NT2/D1 (cell line): Measurements from ENCODE around the gene PEAK1.

ENCODE experiments used
- SUZ12 ChIP-seq: IDR thresholded peaks from 2 replicates; pipeline ENCODE4 v1.6.1; 2011; ENCODE audit not compliant: insufficient read length, insufficient read depth; ENCODE audit errors: extremely low read depth
- YY1 ChIP-seq: IDR thresholded peaks from 2 replicates; pipeline ENCODE4 v1.6.1; 2011; ENCODE audit not compliant: insufficient read length, insufficient read depth
- ZNF274 ChIP-seq: IDR thresholded peaks from 2 replicates; pipeline ENCODE4 v1.6.1; 2011; ENCODE audit warnings: mild to moderate bottlenecking, low read depth, low read length

DNA sequence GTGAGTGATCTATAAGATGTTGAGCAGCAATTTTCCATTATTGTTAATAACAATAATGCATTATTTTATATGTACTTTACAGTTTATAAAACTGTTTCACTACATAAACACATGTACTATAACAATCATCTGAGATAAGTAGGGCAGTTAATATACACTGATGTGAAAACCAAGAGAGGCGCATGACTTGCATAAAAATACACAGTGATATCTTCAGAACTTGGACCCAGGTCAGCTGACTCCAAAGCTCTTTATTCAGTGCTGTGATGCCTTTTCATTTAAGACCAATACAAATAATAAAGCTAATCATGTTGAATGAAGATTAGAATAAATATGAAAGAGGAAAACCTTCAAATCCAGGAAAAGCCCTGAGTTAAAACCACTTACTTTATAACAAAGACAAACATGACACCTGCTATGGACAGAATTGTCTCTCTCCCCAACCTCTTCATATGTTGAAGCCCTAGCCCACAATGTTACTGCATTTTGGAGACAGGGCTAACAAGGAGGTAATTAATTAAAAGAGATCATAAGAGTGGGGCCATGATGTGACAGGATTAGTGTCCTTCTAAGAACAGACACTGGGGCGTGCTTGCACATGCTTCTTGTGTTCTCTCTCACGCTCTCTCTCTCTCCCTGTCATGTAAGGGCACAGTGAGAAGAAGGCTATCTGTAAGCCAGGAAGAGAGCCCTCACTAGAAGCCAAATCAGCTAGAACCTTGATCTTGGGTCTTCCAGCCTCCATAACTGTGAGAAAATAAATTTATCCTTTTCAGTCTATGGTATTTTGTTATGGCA, 293.2 kb downstream of the PEAK1 start:
- no peak for TF ChIP-seq ZNF274
- TF ChIP-seq SUZ12: no peak
- no peak for TF ChIP-seq YY1
